GM19351 (cell line): Measurements from ENCODE around the gene NCAM1.

Source experiments
- ATAC-seq: cut with Tn5 transposase; IDR thresholded peaks from one replicate; pipeline ENCODE4 v1.9.1; 2021; ENCODE audit warnings: mild to moderate bottlenecking, moderate library complexity; ENCODE audit not compliant: unreplicated experiment

Gene NCAM1

DNA sequence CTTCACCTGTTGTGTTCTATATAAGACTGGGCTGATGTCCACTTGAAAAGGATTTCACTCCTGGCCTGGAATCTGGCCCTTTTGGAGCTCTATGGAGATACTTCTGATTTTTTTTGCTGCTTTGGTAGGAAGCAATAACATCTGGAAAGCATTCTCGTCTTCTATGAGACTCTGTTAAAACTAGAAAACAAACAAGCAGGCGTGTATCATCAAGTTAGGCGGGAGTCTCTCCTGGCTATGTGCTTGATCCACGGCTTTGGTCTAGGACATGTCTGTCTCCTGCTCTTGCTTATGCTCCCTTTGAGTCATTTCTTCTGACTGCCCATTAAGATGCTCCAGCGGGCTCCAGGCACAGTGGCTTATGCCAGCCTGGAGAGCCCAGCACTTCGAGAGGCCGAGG lies 231.8 kb downstream of the NCAM1 start:
- no peak for ATAC-seq

DNA sequence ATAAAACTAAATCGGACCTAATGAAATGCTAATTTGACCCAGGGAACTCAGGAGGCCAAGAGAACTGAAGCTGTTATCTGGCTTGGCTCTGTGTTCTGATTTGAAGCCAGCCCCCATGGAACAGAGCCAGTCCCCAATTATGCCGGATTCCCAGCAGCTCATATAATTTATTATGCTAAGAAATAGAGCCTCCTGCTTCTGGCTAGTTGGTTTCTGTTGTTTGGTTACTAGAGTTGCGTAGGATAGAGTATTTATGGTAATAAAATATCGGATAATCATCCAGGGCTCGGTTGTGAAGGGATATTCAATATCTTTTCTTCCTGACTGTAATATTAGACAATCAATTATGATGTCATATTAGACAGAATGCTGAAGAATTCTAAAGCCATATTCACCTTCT lies 232.7 kb downstream of the NCAM1 start:
- no peak for ATAC-seq

DNA sequence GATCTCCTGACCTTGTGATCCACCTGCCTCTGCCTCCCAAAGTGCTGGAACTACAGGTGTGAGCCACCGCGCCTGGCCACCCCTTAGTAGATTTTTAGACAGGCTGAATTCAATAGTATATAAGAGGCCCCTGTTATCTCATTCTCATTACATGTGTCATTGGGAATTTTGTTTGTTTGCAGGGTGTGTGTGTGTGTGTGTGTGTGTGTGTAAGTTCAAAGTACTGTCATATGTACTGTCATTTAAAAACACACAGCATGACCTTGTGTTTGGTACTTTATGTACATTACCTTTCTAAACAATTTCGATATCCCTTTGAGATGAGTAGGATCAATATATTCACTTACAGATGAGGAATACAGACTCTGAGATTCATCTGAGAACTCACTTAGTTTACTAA lies 234.5 kb downstream of the NCAM1 start:
- ATAC-seq: no peak

DNA sequence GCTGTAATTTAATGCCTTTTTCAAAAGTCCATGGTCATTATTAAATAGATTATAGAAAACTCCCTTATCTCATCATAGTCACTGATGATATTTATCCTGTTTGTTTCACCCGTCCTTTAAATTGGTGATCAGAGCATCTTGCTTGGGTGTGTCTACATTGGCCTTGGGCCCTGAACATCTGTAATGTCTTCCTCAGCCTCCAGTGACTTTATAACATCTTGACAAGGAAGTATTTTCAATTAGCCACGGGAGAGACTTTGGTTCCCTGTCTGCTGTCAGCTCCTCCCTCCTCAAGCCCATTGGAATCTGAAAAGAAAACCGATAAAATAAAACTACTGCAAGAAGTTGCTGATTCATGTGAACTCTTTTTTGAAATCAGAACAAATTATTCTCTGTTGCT lies 236.2 kb downstream of the NCAM1 start:
- no peak for ATAC-seq

DNA sequence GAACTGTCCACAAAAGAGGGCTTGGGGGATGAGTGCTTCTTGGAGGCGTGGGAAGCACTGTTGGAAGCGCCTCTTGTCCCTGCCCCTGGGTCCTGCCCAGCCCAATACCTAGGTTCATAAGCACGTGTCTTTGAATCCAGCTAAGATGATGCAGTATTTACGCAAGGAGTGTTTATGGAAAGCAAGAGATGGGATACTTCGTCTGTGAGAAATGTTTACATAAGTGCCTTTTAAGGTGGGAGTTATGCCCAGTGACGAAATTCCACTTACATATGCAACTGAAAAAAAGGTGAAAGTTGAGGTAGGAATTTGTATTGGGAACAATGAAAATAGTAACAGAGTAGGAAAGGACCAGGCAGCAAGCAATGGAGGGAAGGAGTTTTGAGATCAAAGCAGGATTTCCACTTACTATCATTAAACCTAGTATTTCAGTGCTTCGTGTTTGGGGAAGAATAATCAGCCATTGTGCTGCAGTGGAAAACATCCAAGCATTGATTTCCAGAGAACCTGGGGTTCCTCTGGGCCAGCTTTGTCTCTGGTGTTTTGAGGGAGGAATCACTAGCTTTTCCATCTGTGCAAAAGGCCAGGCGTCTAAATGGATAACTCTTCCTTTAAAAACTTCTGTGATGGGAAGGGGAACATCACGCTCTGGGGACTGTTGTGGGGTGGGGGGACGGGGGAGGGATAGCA lies 237.9 kb downstream of the NCAM1 start:
- ATAC-seq: no peak

DNA sequence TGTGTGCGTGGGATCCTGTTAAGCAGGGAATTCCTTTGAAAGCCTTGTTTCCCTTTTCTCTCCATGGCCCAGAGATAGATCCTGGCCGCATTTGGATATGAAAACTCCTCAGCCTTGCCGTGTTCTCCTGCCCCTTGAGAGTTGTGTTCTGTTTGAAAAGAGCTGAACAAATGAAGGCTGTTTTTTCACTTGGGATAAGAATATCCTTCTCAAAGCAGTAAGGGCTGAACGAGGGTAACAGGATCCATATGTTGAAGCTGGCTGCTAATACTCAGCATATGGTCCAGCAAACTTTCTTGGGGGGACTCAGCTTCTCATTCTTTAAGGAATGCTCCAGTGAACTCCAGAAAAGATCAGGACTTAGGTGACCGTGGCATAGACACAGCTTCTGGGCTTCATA lies 238.6 kb downstream of the NCAM1 start:
- ATAC-seq: no peak

DNA sequence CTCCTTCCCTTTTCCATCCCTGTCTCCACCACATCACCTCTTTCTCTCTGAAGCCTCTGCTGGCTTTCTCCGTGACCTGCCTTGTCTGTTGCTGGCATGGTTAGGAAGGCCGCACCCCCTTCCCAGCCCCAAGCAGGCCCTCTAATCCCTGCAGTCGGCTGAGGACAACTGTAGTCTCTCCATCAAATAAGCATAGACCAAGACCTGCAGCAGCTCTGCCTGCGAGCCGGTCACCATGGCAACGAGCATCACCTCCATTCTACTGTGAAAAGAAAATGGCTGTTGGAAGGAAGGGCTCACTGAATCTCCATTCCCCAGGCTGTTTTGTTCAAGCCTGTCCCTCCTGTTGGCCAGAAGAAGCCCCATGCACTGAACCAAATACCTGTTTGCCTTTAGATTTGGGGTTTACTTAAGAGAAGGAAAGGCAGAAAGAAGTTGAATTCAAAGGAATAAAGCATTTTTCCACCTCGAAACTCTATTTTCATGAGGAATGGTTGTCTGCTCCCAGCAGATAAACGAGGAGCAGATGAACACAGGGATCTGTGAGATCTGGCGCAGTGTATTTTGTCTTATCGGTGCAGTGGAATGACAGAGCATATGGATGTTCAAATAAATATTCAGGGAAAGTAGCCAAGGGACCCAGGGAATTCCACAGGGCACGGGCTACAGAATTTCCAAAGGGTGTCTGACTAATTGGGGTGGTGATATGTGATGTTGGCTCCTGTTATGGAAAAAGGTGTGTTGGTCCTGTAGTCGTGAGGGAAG lies 240.0 kb downstream of the NCAM1 start:
- ATAC-seq: no peak

DNA sequence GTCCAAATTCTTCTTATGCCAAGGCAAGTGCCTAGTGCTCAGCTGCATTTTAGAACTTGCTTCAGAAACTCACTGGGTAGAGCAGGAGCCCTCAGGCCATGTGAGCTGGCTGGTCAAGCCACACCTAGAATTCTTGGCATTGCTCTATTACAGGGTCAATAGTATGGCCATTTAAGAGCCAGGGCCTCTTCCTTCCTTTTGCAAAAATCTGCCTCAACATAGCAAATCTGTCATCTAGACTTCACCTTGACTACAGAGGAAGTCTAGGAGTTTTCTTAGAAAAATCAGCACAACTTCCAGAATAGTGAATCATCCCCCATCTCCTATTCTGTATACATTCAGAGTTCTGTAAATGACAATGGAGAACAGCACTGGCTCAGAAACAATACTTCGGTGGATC lies 241.2 kb downstream of the NCAM1 start:
- ATAC-seq: no peak

DNA sequence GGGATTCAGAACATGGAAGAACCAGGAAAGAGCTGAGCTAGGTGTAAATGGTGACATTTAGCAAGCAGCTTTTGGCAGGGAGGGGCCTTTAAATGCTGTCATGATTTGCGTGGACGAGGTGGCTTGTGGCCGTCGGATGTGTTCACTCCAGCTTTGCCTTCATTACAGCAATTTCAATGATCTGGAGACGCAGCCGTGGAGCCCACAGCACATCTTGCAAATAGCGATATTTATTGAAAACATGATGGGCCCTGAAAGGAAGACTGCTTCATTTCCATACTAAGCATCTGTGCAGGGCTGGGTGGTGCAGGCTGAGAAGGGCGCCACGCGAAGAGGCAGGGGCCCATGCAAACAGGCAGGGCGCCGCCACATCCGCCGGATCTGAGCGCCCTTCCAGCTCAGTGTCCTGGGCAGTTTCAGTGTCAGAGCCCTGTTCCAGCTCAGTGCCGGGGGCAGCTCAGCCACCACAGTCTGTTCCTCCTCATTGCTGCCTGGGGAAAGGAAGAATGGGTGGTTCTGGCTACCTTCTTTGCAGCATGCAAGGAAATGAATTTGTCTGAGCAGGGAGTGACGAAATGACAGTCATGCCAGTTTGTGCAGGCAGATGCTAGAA lies 242.0 kb downstream of the NCAM1 start:
- ATAC-seq: no peak

DNA sequence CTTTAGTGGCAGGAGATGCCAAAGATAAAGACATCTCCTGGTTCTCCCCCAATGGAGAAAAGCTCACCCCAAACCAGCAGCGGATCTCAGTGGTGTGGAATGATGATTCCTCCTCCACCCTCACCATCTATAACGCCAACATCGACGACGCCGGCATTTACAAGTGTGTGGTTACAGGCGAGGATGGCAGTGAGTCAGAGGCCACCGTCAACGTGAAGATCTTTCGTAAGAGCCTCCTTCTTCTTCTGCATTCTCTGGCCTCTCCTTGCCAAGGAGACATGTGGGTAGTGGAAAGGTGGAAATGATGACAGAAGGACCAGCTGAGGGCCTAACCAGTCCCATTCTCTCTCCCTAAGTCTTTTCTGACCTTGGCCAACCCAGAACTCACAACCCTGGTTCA lies 243.1 kb downstream of the NCAM1 start:
- no peak for ATAC-seq

DNA sequence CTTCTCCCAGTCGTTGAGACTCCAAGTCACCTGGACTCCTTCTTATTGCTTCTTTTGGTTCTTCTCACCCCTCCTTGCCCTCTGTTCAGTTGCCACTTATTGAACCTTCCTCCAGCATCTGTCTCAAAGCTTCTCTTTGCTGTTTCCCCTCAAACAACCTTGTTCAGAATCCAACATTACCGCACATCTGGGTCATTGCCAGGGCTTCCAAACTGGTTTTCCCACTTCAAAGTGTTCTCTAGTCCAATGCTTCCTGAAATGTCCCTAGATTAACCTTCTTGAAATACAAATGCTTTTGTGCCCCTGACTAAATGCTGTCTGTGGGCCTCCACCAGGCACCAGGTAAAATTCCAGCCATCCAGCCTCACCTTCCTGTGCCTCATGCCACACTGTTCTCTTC lies 252.3 kb downstream of the NCAM1 start:
- ATAC-seq: no peak

DNA sequence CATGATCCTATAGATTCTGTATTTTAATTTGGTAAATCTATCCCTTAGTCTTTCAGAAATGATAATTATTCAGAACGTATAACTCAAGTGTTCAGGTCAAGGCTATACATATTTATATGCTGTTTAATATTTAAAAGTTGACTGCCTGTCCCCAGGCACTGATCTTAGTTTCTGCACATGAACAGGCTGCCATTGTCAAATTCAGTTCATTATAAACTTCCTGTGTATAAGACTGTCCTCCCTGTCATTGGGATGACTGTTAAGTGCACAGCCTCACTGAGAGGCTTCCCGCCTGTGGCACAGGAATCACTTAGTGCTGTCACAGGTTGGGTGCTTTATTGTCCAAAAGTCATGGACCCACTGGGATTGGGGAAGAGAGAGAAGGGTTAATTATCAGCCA lies 261.0 kb downstream of the NCAM1 start:
- no peak for ATAC-seq

DNA sequence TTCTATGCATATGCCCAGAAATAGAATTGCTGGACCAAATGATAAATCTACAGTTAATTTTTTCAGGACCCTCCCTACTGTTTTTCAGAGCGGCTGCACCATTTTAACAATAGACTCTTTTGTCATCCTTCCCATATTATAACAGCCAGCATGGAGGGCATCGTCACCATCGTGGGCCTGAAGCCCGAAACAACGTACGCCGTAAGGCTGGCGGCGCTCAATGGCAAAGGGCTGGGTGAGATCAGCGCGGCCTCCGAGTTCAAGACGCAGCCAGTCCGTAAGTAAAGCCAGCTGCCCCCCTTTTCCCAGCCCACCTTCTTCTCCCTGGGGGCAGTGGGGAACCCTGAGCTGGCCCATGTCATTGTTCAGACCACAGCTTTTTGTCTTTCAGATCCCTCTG lies 273.7 kb downstream of the NCAM1 start:
- no peak for ATAC-seq

DNA sequence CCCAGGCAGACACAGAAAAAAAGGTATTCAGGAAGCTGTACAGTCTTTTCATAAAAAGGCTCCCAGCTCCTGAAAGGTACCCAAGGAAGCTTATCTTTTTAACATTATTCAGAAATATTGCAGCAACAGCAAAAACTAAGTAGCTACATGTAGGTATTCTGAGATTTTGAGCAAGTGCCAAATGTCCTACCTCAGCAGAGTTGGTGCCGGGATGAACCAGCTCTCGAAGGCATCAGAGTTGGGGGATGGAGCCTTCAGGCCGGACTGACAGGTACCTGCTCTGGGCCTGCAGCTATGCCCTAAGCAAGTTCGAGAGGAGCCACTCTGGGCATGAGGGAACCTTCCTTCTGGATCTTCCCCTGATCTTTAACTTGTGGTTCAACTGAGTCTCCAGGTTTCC lies 276.0 kb downstream of the NCAM1 start:
- no peak for ATAC-seq

DNA sequence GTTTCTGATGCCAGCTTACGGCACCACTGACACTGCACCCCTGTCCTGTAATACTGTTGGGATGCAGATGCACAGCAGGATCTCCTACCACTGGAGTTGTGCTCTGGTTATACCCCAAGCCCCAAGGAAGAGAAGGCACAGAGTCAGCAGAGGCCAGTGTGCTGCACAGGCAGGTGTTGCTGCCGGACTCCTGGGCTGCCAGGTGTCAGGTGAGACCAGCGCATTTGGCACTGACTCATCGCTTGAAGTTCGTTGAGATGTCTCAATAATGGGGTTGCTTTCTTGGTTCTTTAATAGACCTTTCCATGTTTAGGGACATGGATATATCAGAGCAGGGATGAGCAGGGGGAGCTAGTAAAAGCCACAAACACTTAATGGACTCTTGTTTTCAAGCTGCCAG lies 277.5 kb downstream of the NCAM1 start:
- ATAC-seq: no peak

DNA sequence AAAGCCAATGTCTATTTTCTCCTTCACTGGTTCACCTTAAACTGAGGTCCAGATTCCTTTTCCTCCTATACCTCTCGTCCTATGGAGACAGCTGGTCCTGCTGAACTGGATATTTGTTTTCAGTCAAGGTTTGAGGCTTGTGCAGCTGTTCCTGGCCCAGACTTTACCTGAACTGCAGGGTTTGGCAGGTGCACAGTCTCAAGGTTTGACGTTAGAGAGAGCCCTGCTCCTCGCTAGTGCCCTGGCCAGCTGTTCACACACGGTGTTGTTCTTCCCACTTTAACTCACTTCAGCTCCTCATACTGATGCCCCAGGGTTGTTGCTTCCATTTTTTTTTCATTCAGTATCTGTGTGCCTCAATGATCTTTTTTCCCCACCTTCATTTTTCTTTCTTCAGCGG lies 279.2 kb downstream of the NCAM1 start:
- ATAC-seq: no peak

DNA sequence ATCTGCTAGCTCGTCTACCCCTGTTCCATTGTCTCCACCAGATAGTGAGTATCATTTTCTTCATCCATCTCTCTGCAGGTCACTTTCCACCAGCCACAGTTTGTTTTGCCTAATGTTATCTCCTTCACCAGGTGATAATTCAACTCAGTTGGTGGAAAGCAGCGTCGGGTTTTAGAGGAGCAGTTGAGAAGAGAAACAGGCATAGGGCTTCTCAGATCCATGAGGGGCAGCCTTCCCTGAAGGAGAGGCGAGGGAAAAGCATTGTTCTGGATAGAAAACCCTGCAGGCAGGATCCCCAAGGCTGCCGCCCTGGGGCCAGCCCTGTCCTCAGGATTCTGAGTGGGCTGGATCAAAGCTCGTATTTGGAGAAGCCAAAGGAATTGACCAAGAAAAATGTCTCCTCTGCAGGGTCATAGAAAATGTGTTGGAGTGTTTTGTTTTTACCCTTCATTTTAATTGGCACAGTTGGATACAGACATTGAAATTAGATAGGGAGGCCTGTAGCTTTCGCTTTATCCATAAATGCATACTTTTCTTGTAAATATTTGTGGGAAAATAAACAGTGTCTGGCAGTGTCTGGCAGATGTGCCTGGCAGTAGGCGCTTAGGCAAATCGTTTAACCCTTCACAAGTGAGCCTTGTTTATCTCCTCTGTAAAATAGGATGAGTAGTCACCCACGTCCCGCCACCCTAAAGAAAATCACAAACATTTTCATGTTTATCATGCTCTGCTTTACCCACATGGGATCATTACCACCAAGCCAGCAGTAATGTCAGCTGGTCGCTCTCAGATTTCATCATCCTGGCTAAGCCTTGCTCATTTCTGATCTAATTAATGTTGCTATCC lies 279.8 kb downstream of the NCAM1 start:
- ATAC-seq: no peak

DNA sequence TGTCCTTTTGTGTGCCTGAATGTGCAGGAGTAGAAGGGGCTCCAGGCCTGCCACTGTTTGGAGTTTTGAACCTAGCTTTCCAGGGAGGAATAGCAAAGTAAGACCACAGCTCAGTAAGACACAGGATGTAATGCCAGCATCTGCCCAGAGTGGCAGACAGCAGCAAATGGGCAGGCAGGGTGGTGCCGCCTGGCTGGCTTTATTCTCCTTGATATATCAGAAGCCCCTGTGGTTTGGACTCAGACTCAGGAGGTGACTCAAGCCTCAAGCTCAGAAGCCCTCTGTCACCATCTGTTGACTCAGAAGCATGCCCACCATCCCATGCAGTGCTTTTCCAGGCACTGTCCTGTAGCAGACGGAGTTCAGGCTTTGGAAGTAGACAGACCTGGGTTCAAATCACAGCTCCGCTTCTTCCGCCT lies 280.4 kb downstream of the NCAM1 start:
- no peak for ATAC-seq

DNA sequence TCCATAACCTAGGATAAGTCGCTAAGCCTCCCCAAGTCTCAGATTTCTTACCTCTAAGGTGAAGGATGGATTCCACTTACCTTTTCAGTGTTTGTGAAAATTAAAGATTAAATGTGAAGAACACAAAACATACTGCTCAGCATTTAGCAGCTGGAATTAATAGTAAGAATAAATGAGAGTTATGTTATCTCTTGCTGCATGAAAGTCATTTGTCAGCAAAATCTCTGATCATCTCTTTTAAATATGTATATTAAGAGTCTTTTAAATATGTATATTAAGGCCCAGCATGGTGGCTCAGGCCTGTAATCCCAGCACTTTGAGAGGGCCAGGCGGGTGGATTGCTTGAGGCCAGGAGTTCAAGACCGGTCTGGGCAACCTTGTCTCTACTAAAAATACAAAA lies 280.8 kb downstream of the NCAM1 start:
- no peak for ATAC-seq

DNA sequence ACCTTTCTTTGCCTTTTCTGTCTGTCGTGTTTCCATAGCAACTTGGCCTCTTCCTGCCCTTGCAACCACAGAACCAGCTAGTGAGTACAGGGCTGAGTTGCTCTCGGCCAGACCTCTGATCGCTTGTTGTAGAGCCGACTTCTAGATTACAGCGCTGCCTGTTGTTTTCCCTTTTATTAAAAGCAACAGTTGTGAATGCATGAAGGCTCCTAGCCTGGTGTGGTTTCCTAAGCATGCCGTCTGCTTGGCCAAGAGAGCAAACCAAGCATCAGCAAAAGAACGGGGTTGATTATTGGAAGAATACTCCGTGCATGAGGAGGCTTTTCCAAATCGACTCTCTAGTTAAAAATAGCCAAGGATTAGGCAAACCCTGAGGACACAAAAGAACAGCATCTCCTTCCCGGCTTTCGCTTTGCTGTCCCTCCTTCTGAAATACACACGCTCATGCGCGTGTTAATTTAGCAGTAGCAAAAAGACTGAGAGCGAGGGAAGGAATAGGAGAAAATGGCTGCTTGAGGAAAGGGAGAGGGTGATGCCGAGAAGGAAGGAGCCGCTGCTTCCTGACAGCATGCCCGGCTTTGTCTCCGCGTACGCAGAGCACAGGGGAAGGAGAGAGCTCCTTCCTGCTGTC lies 281.7 kb downstream of the NCAM1 start:
- ATAC-seq: no peak

DNA sequence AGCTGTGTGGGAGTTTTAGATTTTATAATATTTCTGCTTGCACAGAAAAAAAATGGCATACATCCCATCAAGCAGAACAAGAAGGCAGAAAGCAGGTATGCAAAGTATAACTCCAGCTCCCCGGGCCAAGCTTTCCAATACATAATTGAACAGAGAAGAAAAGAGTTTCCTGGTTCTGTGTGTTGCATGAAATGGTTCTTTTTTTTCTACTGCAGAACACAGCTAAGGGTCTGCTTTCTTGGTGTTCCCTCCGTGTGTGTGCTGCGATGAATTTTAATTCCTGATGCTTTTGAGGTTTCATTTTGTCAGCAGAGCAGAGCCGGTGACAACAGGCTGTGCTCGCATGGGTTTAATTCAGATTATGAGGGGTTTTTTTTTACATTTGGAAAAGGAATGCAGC lies 282.5 kb downstream of the NCAM1 start:
- ATAC-seq: no peak
